Liver (tissue), 3 donors: ENCODE results near the gene TESPA1.

Experiments used
- CTCF ChIP-seq: fragments of 150-350 bp; IDR thresholded peaks from 2 replicates; pipeline ENCODE4 v1.5.1; 2017; ENCODE audit warnings: improper control_type of control experiment, low read depth, low read length; ENCODE audit not compliant: missing input control
- GABPA ChIP-seq, 2 donors: IDR thresholded peaks in 1 of 2; conservative IDR thresholded peaks in 1 of 2; 2 replicates each; pipeline ENCODE4 v1.6.1; 2016; ENCODE audit warnings: antibody characterized with exemption in 2 of 2, mild to moderate bottlenecking in 1 of 2, moderate library complexity in 1 of 2
- RAD21 ChIP-seq, 2 donors: IDR thresholded peaks; 2 replicates each; pipeline ENCODE4 v1.6.1; 2016; ENCODE audit warnings: antibody characterized with exemption in 2 of 2, mild to moderate bottlenecking in 2 of 2
- REST ChIP-seq: IDR thresholded peaks from 2 replicates; pipeline ENCODE4 v1.6.1; 2016; ENCODE audit warnings: antibody characterized with exemption, mild to moderate bottlenecking
- SP1 ChIP-seq: IDR thresholded peaks from 2 replicates; pipeline ENCODE4 v1.6.1; 2018; ENCODE audit warnings: antibody characterized with exemption, mild to moderate bottlenecking
- TAF1 ChIP-seq: conservative IDR thresholded peaks from 2 replicates; pipeline ENCODE4 v1.6.1; 2016; ENCODE audit warnings: antibody characterized with exemption, mild to moderate bottlenecking
- YY1 ChIP-seq: IDR thresholded peaks from 2 replicates; pipeline ENCODE4 v1.6.1; 2016; ENCODE audit warnings: antibody characterized with exemption, mild to moderate bottlenecking
- ZBTB33 ChIP-seq: IDR thresholded peaks from 2 replicates; pipeline ENCODE4 v1.6.1; 2016; ENCODE audit warnings: antibody characterized with exemption
- TF ChIP-seq, protein P1 (sequence below): IDR thresholded peaks from 2 replicates; pipeline ENCODE4 v1.6.1; 2016; ENCODE audit warnings: antibody characterized with exemption
- donor health status: healthy.
- donor health status: healthy.

DNA sequence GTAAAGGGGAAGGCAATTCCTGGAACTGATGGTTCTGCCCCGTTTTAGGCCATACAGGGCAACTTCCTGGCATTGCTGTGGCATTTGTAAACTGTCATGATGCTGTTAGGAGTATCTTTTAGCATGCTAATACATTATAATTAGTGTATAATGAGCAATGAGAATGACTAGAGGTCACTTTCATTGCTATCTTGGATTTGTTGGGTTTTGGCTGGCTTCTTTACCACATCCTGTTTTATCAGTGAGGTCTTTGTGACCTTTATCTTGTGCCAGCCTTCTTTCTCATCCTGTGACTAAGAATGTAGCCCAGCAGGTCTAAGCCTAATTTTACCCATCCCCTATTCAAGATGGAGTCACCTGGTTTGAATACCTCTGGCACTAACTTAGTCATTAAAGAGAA, 51.2 kb downstream of the TESPA1 start:
- TF ChIP-seq GABPA (IDR thresholded peaks at IDR 0.05 in 1 of 2, conservative IDR thresholded peaks at IDR 0.05 in 1 of 2) (no peak), RAD21 (IDR thresholded peaks at IDR 0.05) (no peak), CTCF (no peak), ZBTB33 (no peak), TAF1 (no peak), REST (no peak), YY1 (no peak), SP1 (no peak)
- TF ChIP-seq, protein P1, sequence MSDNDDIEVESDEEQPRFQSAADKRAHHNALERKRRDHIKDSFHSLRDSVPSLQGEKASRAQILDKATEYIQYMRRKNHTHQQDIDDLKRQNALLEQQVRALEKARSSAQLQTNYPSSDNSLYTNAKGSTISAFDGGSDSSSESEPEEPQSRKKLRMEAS: no peak
